K562 (cell line): ENCODE measurements around the gene PDCL3. TPM values are rescaled to one million over a fixed set of nuclear protein-coding genes. Genes with fewer than 3 reads are reported as not detected.

Experiments
- CREB3 ChIP-seq: fragments of 450-650 bp; conservative IDR thresholded peaks from 2 replicates; pipeline ENCODE4 v1.6.1; 2016; ENCODE audit warnings: missing genetic modification characterization, low read depth, mild to moderate bottlenecking, missing compliant biosample characterization, moderate library complexity
- HINFP ChIP-seq: fragments of 450-650 bp; conservative IDR thresholded peaks from 2 replicates; pipeline ENCODE4 v1.6.1; 2016; ENCODE audit warnings: missing genetic modification characterization, low read depth, mild to moderate bottlenecking, control low read depth, missing compliant biosample characterization
- ID3 ChIP-seq, 2 experiments: fragments of 250-450 bp in 1 of 2; fragments of 450-650 bp in 1 of 2; sonication (Bioruptor Pico) in 1 of 2; IDR thresholded peaks; 2 replicates each; pipeline versions ENCODE4 v1.6.1 to v1.8.0; 2016 to 2021; ENCODE audit warnings: mild to moderate bottlenecking in 2 of 2, moderate library complexity in 2 of 2, missing compliant biosample characterization in 1 of 2, missing genetic modification characterization in 1 of 2
- JUND ChIP-seq, 2 experiments: IDR thresholded peaks; 2 replicates in 1 of 2; 3 replicates in 1 of 2; pipeline ENCODE4 v1.6.1; 2011; ENCODE audit warnings: borderline replicate concordance in 2 of 2, low read depth in 2 of 2, low read length in 2 of 2, improper control_type of control experiment in 1 of 2, missing biosample characterization in 1 of 2, missing genetic modification characterization in 1 of 2, missing genetic modification reagents in 1 of 2
- NRF1 ChIP-seq, 2 experiments: fragments of 450-650 bp; IDR thresholded peaks in 1 of 2; conservative IDR thresholded peaks in 1 of 2; 2 replicates each; pipeline ENCODE4 v1.6.1; 2014; ENCODE audit warnings: mild to moderate bottlenecking in 2 of 2
- PHB2 ChIP-seq: fragments of 450-650 bp; IDR thresholded peaks from 2 replicates; pipeline ENCODE4 v1.6.1; 2017; ENCODE audit warnings: low read depth
- POLR2G ChIP-seq: fragments of 200-400 bp; formaldehyde crosslinking; IDR thresholded peaks from 2 replicates; pipeline ENCODE4 v1.6.1; 2017; ENCODE audit warnings: low read depth, mild to moderate bottlenecking, antibody characterized with exemption, low read length, moderate library complexity
- SIX5 ChIP-seq, 2 experiments: IDR thresholded peaks; 2 replicates each; pipeline ENCODE4 v1.6.1; 2011; ENCODE audit warnings: low read length in 2 of 2, borderline replicate concordance in 1 of 2, low read depth in 1 of 2, mild to moderate bottlenecking in 1 of 2, moderate library complexity in 1 of 2; ENCODE audit not compliant: insufficient read depth in 1 of 2
- SMAD2 ChIP-seq: fragments of 150-350 bp; IDR thresholded peaks from 2 replicates; pipeline ENCODE4 v1.6.1; 2014; ENCODE audit warnings: low read depth, mild to moderate bottlenecking, low read length
- SMAD4 ChIP-seq: fragments of 250-450 bp; sonication (Bioruptor Pico); conservative IDR thresholded peaks from 2 replicates; pipeline ENCODE4 v1.8.0; 2021; ENCODE audit warnings: inconsistent platforms, mild to moderate bottlenecking, moderate library complexity
- SRSF1 ChIP-seq: fragments of 200-400 bp; formaldehyde crosslinking; IDR thresholded peaks from 2 replicates; pipeline ENCODE4 v1.6.1; 2017; ENCODE audit warnings: mild to moderate bottlenecking, low read depth, low read length, moderate library complexity
- THRB ChIP-seq: fragments of 450-650 bp; formaldehyde crosslinking; conservative IDR thresholded peaks from 2 replicates; pipeline ENCODE4 v1.4.0; 2022; ENCODE audit warnings: mild to moderate bottlenecking, missing genetic modification characterization
- USF2 ChIP-seq: sonication (generic); formaldehyde crosslinking; IDR thresholded peaks from 2 replicates; pipeline ENCODE4 v1.5.0; 2020; ENCODE audit warnings: missing genetic modification reagents
- XRCC3 ChIP-seq: fragments of 450-650 bp; IDR thresholded peaks from 2 replicates; pipeline ENCODE4 v1.6.1; 2017; ENCODE audit warnings: mild to moderate bottlenecking, moderate library complexity
- ZBTB49 ChIP-seq: sonication (generic); formaldehyde crosslinking; IDR thresholded peaks from 2 replicates; pipeline ENCODE4 v1.8.0; 2022; ENCODE audit warnings: missing genetic modification reagents, mild to moderate bottlenecking, borderline replicate concordance
- ZNF583 ChIP-seq: fragments of 250-450 bp; sonication (Bioruptor Pico); IDR thresholded peaks from 2 replicates; pipeline ENCODE4 v1.4.0; 2020
- ZNF668 ChIP-seq: fragments of 250-450 bp; sonication (Bioruptor Pico); IDR thresholded peaks from 2 replicates; pipeline ENCODE4 v1.8.0; 2022; ENCODE audit warnings: mild to moderate bottlenecking, inconsistent platforms
- polyA plus RNA-seq, 8 experiments: library from polyadenylated mRNA; depleted of rRNA in 4 of 8; stranded (reverse) in 5 of 8; unstranded in 3 of 8; fragments of >200 nt; fragmentation: Nextera tagmentation in 2 of 8; fragmentation: Illumina TruSeq in 1 of 8; extraction: Ambion mirVana in 2 of 8; extraction: Trizol in 1 of 8; gene quantifications; 2 replicates each; pipeline versions ENCODE4 v1.2.1 to v1.2.3, GENCODE V29; 2011 to 2014; ENCODE audit warnings: inconsistent platforms in 1 of 8, missing spikeins in 1 of 8
- total RNA-seq, 7 experiments: library from RNA; depleted of rRNA in 6 of 7; stranded (reverse); fragments of >200 nt in 6 of 7; fragmentation: Illumina TruSeq in 2 of 7; extraction: Trizol in 2 of 7; gene quantifications; 2 replicates each; pipeline versions ENCODE4 v1.2.1 to v1.2.3, GENCODE V29; 2011 to 2021; ENCODE audit warnings: low replicate concordance in 1 of 7

PDCL3 gene
- total and polyA plus RNA-seq, 9 of the 15 experiments (the other 6 are each of a cell fraction or from before 2014, with no cell fraction given): 16.6 to 76.7 (median 26.9) TPM

- TF ChIP-seq THRB: no peak
- TF ChIP-seq SRSF1: no peak
- no peak for TF ChIP-seq ZBTB49 (CRISPR knock-in tag)
- peak; percentile 98 for TF ChIP-seq NRF1 (conservative IDR thresholded peaks at IDR 0.05 in 1 of 2, IDR thresholded peaks at IDR 0.05 in 1 of 2)
- TF ChIP-seq CREB3 (tag): no peak
- no peak for TF ChIP-seq ZNF668
- no peak for TF ChIP-seq XRCC3
- TF ChIP-seq SIX5 (IDR thresholded peaks at IDR 0.05; ENCODE audit: borderline replicate concordance in 1 of 2, insufficient read depth in 1 of 2, low read depth in 1 of 2, low read length in 2 of 2): peak in 1 of 2 experiments; percentile 28; a peak in 1 of 4 replicates
- TF ChIP-seq PHB2: no peak
- no peak for TF ChIP-seq SMAD2
- TF ChIP-seq ID3 (CRISPR knock-in tag; IDR thresholded peaks at IDR 0.05): no peak
- TF ChIP-seq ID3 (tag; IDR thresholded peaks at IDR 0.05): 0 out of 2 replicates have a peak, but pooled peaks have one; percentile 32
- 0 out of 2 replicates have a peak, but pooled peaks have one; percentile 42 for TF ChIP-seq SMAD4 (CRISPR knock-in tag)
- TF ChIP-seq ZNF583 (CRISPR knock-in tag): no peak
- peak; percentile 88 for TF ChIP-seq POLR2G
- no peak for TF ChIP-seq HINFP (tag)
- 0 out of 2 replicates have a peak, but pooled peaks have one; percentile 15 for TF ChIP-seq JUND (IDR thresholded peaks at IDR 0.05; ENCODE audit: borderline replicate concordance, low read depth, low read length)
- no peak; the same call in 2 of the 3 replicates for TF ChIP-seq JUND (tag; IDR thresholded peaks at IDR 0.05; ENCODE audit: borderline replicate concordance, low read depth, low read length)
- TF ChIP-seq USF2 (CRISPR knock-in tag): no peak
These were observed at the start of gene PDCL3 (continued) for GRCh38 chr2:100562613-100563406.
